Endothelial cell of umbilical vein (primary cell): ENCODE measurements around the gene PRM3. TPM values are rescaled to one million over a fixed set of nuclear protein-coding genes. Genes with fewer than 3 reads are reported as not detected.

Source experiments
- BruUV-seq: library from RNA; stranded (reverse); fragments of 400-500 nt; replicated peaks from 2 replicates; lab custom pipeline; 2021; lab: Mats Ljungman, UMichigan
- CTCF ChIA-PET: fragments of 300-600, 350-600 bp; sonication (Branson Sonifier 250); formaldehyde crosslinking; loops from one replicate; lab custom pipeline; 2021; ENCODE audit warnings: antibody characterized with exemption, inconsistent platforms; lab: Charles Lee
- POLR2A ChIA-PET: fragments of 300-600, 350-600 bp; sonication (Branson Sonifier 250); formaldehyde crosslinking; loops from one replicate; lab custom pipeline; 2021; ENCODE audit warnings: antibody characterized with exemption, inconsistent platforms; lab: Charles Lee
- DNase-seq: peaks from one replicate; pipeline ENCODE4 v3.0.0-alpha.2; 2011; ENCODE audit warnings: low read depth, low spot score
- FAIRE-seq: peaks from 2 replicates; lab custom pipeline; 2011; peaks lifted over from hg19 to GRCh38; lab: Jason Lieb, UNC
- H2AFZ ChIP-seq: 2 replicates; pipeline ENCODE4 v1.6.0; 2012; ENCODE audit warnings: low read depth, low read length, control low read depth, inconsistent platforms
- H3K27ac ChIP-seq: 2 replicates; pipeline ENCODE4 v1.5.1; 2011; ENCODE audit warnings: low read depth, mild to moderate bottlenecking, control low read depth, low read length, moderate library complexity; ENCODE audit not compliant: insufficient read depth
- H3K27me3 ChIP-seq, 2 experiments: 2 replicates each; pipeline versions ENCODE4 v1.6.0 to v1.6.1; 2011; ENCODE audit warnings: low read length in 2 of 2, mixed read lengths in 1 of 2; ENCODE audit not compliant: control insufficient read depth in 2 of 2, insufficient read depth in 2 of 2
- H3K36me3 ChIP-seq, 2 experiments: 2 replicates in 1 of 2; 3 replicates in 1 of 2; pipeline ENCODE4 v1.5.1; 2011; ENCODE audit warnings: low read length in 2 of 2, mild to moderate bottlenecking in 1 of 2, moderate library complexity in 1 of 2; ENCODE audit not compliant: control insufficient read depth in 2 of 2, insufficient read depth in 2 of 2; ENCODE audit errors: extremely low read depth in 1 of 2
- H3K4me1 ChIP-seq: 3 replicates; pipeline ENCODE4 v1.5.1; 2011; ENCODE audit warnings: mild to moderate bottlenecking, low read length; ENCODE audit not compliant: control insufficient read depth, insufficient read depth; ENCODE audit errors: extremely low read depth
- H3K4me2 ChIP-seq: 2 replicates; pipeline ENCODE4 v1.6.1; 2011; ENCODE audit warnings: low read length, control low read depth, mixed read lengths; ENCODE audit not compliant: insufficient read depth
- H3K4me3 ChIP-seq, 3 experiments: fragments of 200-600 bp in 1 of 3; sonication (generic), shearing (Covaris generic) in 1 of 3; replicated peaks in 1 of 3; 2 replicates each; pipeline ENCODE4 v1.5.1; 2011 to 2016; ENCODE audit warnings: control low read depth in 3 of 3, low read length in 3 of 3, mild to moderate bottlenecking in 2 of 3, inconsistent platforms in 1 of 3, low read depth in 1 of 3, moderate library complexity in 1 of 3; ENCODE audit not compliant: insufficient read depth in 1 of 3
- H3K79me2 ChIP-seq: 2 replicates; pipeline ENCODE4 v1.6.0; 2012; ENCODE audit warnings: low read length, inconsistent platforms; ENCODE audit not compliant: control insufficient read depth, insufficient read depth
- H3K9ac ChIP-seq: replicated peaks from 2 replicates; pipeline ENCODE3; 2011; ENCODE audit warnings: low read length, control low read depth; ENCODE audit not compliant: insufficient read depth; ENCODE audit errors: extremely low read depth
- H3K9me1 ChIP-seq: replicated peaks from 3 replicates; pipeline ENCODE4 v1.6.0; 2011; ENCODE audit warnings: mild to moderate bottlenecking, low read length; ENCODE audit not compliant: control insufficient read depth, insufficient read depth; ENCODE audit errors: extremely low read depth
- H3K9me3 ChIP-seq: replicated peaks from 2 replicates; pipeline ENCODE4 v1.5.1; 2012; ENCODE audit warnings: low read length, inconsistent platforms; ENCODE audit not compliant: control insufficient read depth, insufficient read depth
- H4K20me1 ChIP-seq: replicated peaks from 2 replicates; pipeline ENCODE3; 2011; ENCODE audit warnings: mild to moderate bottlenecking, low read length; ENCODE audit not compliant: control insufficient read depth, insufficient read depth; ENCODE audit errors: extremely low read depth
- JUN ChIP-seq: IDR thresholded peaks from 2 replicates; pipeline ENCODE4 v1.6.1; 2011; ENCODE audit warnings: borderline replicate concordance, low read depth; ENCODE audit not compliant: insufficient read length, insufficient read depth
- MYC ChIP-seq: IDR thresholded peaks from one replicate; pipeline ENCODE4 v1.6.1; 2011; ENCODE audit warnings: mild to moderate bottlenecking, low read depth, low read length
- POLR2A ChIP-seq: IDR thresholded peaks from 2 replicates; pipeline ENCODE4 v1.6.1; 2012; ENCODE audit warnings: low read depth, mild to moderate bottlenecking, control low read depth, low read length
- POLR2AphosphoS5 ChIP-seq: IDR thresholded peaks from 2 replicates; pipeline ENCODE4 v1.6.1; 2012; ENCODE audit warnings: low read depth, mild to moderate bottlenecking, control low read depth, low read length, moderate library complexity; ENCODE audit not compliant: insufficient read depth
- dilution Hi-C: fragments of 300-500 bp; cut with MboI; formaldehyde crosslinking; loops from one replicate; pipeline ENCODE4 v1.15.0; 2019; ENCODE audit warnings: low sequenced_read_pairs; ENCODE audit not compliant: extremely low pct_ligation_motif_present
- intact Hi-C: fragments of 100-400 bp; cut with micrococcal nuclease; formaldehyde crosslinking; loops from one replicate; pipeline ENCODE4 v1.10.0; 2022
- polyA plus RNA-seq, 4 experiments: library from polyadenylated mRNA; depleted of rRNA in 3 of 4; stranded (reverse) in 3 of 4; unstranded in 1 of 4; fragments of >200 nt; gene quantifications; 2 replicates each; pipeline versions ENCODE4 v1.2.1 to v1.2.3, GENCODE V29; 2011 to 2012; ENCODE audit warnings: missing spikeins in 1 of 4
- total RNA-seq: library from RNA; stranded (reverse); gene quantifications from 2 replicates; pipeline ENCODE4 v1.2.3, GENCODE V29; 2021
- TF ChIP-seq, protein P1 (sequence below), 2 donors: IDR thresholded peaks; 1 replicate in 1 of 2; 2 replicates in 1 of 2; pipeline ENCODE4 v1.5.1; 2011; ENCODE audit warnings: low read length in 2 of 2, mild to moderate bottlenecking in 2 of 2, moderate library complexity in 2 of 2, control low read depth in 1 of 2, inconsistent platforms in 1 of 2, low read depth in 1 of 2; ENCODE audit not compliant: insufficient read depth in 1 of 2; ENCODE audit errors: extremely low read depth in 1 of 2

The PRM3 gene
- total and polyA plus RNA-seq, 2 donors (not counting 3 experiments of a cell fraction or from before 2014, with no cell fraction given): not detected

DNA sequence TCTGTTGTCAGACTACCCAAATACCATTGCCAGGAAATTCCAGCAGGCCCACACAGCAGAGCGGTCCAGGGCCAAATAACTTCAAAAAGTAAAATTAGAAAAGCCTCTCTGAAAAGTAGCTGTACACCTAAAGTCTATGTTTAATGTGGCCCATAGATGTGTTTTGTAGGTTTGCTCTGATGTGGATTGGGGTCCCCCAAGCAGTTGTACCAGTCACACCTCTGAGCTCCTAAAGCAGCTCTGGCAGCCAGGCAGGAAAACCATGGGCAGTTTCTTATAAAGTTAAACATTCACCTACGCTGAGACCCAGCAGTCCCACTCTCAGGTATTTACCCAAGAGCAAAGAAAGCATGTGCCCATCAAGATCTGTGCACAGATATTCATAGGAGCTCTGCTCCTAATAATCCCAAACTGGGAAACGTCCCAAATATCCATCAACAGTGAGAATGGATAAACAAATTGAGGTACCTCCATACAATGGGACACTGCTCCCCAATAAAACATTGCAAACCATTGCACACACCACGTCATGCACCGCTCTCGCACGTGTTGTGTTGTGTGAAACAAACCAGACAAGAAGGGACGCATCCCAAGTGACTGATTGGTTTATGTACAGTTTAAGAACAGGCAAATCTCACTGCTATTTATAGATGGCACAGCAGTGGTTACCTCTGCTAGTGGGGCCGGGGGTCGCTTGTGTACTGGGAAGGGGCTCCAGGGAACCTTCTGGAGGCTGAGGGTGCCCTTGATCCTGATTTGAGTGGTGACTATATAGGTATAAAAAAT, 23.5 kb upstream of the PRM3 start:
- no peak overlapping the region for H3K4me3 ChIP-seq
- no peaks in the 10 kb centered on the region for H3K36me3 ChIP-seq
- H3K9ac ChIP-seq: no peak overlapping the region
- H3K4me1 ChIP-seq: no peaks in the 10 kb centered on the region
- FAIRE-seq (no peak), DNase-seq (no peak)
- H3K9me1 ChIP-seq: no peaks in the 10 kb centered on the region
- H3K27me3 ChIP-seq: no peaks in the 10 kb centered on the region
- H2AFZ ChIP-seq: no peak overlapping the region
- no peak overlapping the region for H3K27ac ChIP-seq
- no peaks in the 10 kb centered on the region for H3K9me3 ChIP-seq
- intact Hi-C loops (no loop called here), dilution Hi-C loops (no loop called here)
- BruUV-seq: no TSS peak
- ChIA-PET POLR2A (no interaction called here), CTCF (interaction anchor here (0.8 to 2.2 kb wide), 5 partner anchors 14 to 333 kb away, joined by 3 to 8 read pairs (median 4); partner anchors contain the start of gene SOCS1)
- no peaks in the 10 kb centered on the region for H4K20me1 ChIP-seq
- H3K4me2 ChIP-seq: no peak overlapping the region
- no peaks in the 10 kb centered on the region for H3K79me2 ChIP-seq
- TF ChIP-seq, protein P1, sequence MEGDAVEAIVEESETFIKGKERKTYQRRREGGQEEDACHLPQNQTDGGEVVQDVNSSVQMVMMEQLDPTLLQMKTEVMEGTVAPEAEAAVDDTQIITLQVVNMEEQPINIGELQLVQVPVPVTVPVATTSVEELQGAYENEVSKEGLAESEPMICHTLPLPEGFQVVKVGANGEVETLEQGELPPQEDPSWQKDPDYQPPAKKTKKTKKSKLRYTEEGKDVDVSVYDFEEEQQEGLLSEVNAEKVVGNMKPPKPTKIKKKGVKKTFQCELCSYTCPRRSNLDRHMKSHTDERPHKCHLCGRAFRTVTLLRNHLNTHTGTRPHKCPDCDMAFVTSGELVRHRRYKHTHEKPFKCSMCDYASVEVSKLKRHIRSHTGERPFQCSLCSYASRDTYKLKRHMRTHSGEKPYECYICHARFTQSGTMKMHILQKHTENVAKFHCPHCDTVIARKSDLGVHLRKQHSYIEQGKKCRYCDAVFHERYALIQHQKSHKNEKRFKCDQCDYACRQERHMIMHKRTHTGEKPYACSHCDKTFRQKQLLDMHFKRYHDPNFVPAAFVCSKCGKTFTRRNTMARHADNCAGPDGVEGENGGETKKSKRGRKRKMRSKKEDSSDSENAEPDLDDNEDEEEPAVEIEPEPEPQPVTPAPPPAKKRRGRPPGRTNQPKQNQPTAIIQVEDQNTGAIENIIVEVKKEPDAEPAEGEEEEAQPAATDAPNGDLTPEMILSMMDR (IDR thresholded peaks at IDR 0.05; ENCODE audit: extremely low read depth in 1 of 2, insufficient read depth in 1 of 2, low read depth in 1 of 2, low read length in 2 of 2): no peak
- TF ChIP-seq JUN: no peak
- no peak for TF ChIP-seq MYC
- no peak for TF ChIP-seq POLR2AphosphoS5
- no peak for TF ChIP-seq POLR2A

DNA sequence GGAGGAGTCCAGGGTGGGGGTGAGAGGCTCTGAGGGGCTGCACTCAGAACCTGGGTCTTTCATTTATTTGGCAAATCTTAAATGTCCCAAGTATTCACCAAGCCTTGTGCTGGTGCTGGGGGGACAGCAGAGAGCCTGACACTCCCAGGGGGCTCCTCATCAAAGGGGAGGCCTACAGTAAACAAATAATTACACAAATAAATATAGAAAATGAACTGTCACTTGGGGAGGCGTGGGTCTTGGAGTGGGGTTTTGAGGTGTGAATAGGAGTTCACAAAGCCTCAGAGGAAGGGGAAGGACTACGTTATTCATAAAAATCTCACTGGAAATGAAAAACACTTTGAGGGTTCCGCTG, 22.9 kb upstream of the PRM3 start:
- no peaks in the 10 kb centered on the region for H3K9me3 ChIP-seq
- no peaks in the 10 kb centered on the region for H3K9me1 ChIP-seq
- no peaks in the 10 kb centered on the region for H3K79me2 ChIP-seq
- no peak for DNase-seq
- ChIA-PET CTCF (interaction anchor here (1.6 kb wide), 1 partner anchor 60 kb away, joined by 4 read pairs; no protein-coding TSS in a partner anchor), POLR2A (no interaction called here)
- BruUV-seq: no TSS peak
- H3K36me3 ChIP-seq: no peaks in the 10 kb centered on the region
- no peak overlapping the region for H3K4me2 ChIP-seq
- H2AFZ ChIP-seq: no peak overlapping the region
- no peak overlapping the region for H3K27ac ChIP-seq
- H3K27me3 ChIP-seq: no peaks in the 10 kb centered on the region
- dilution Hi-C loops: no loop called here
- no peak overlapping the region for H3K9ac ChIP-seq
- no peak overlapping the region for H3K4me3 ChIP-seq
- H3K4me1 ChIP-seq: no peaks in the 10 kb centered on the region
- H4K20me1 ChIP-seq: no peaks in the 10 kb centered on the region
- intact Hi-C loops: no loop called here
- no peak for FAIRE-seq
- TF ChIP-seq, protein P1 (IDR thresholded peaks at IDR 0.05; ENCODE audit: extremely low read depth in 1 of 2, insufficient read depth in 1 of 2, low read depth in 1 of 2, low read length in 2 of 2): no peak
- no peak for TF ChIP-seq POLR2AphosphoS5
- no peak for TF ChIP-seq JUN
- TF ChIP-seq MYC: no peak
